Astrocyte (in vitro differentiated cells and primary cell): ENCODE measurements around the gene MED27.

Experiments
- CTCF ChIP-seq: IDR thresholded peaks from 2 replicates; pipeline ENCODE4 v1.5.1; 2011; ENCODE audit warnings: low read depth, mild to moderate bottlenecking, inconsistent platforms, low read length, moderate library complexity; ENCODE audit not compliant: insufficient read depth
- EZH2 ChIP-seq: IDR thresholded peaks from 2 replicates; pipeline ENCODE4 v1.6.1; 2012; ENCODE audit warnings: mild to moderate bottlenecking, low read length, inconsistent platforms; ENCODE audit not compliant: insufficient read depth

- TF ChIP-seq CTCF (no peak), EZH2 (no peak)
Measured at GRCh38 chr9:132031467-132032237, 48.0 kb downstream of the MED27 start.
